CD14-positive monocyte (primary cell): ENCODE results near the gene TFAP2E. TPM values are rescaled to one million over a fixed set of nuclear protein-coding genes. Genes with fewer than 3 reads are reported as not detected.

Experiments used
- DNase-seq, 3 donors: peaks; one replicate each; pipeline ENCODE4 v3.0.0-alpha.2; 2011 to 2022
- H2AFZ ChIP-seq: 2 replicates; pipeline ENCODE4 v1.6.0; 2012; ENCODE audit warnings: mild to moderate bottlenecking, low read depth, low read length, inconsistent platforms; ENCODE audit not compliant: insufficient read depth, poor library complexity, severe bottlenecking
- H3K27ac ChIP-seq, 2 donors: 1 replicate in 1 of 2; 2 replicates in 1 of 2; pipeline ENCODE4 v1.5.1; 2012 to 2013; ENCODE audit warnings: low read length in 2 of 2, control low read depth in 1 of 2, inconsistent platforms in 1 of 2, low read depth in 1 of 2, mild to moderate bottlenecking in 1 of 2
- H3K27me3 ChIP-seq, 2 donors: one replicate each; pipeline versions ENCODE4 v1.6.0 to v1.6.1; 2011 to 2013; ENCODE audit warnings: low read length in 2 of 2; ENCODE audit not compliant: control insufficient read depth in 2 of 2, insufficient read depth in 2 of 2
- H3K36me3 ChIP-seq, 2 donors: replicated peaks in 1 of 2; 1 replicate in 1 of 2; 2 replicates in 1 of 2; pipeline versions ENCODE4 v1.5.1 to v1.6.1; 2012 to 2013; ENCODE audit warnings: low read length in 2 of 2, control low read depth in 1 of 2, inconsistent platforms in 1 of 2, mild to moderate bottlenecking in 1 of 2; ENCODE audit not compliant: insufficient read depth in 2 of 2, control insufficient read depth in 1 of 2
- H3K4me1 ChIP-seq, 2 donors: 1 replicate in 1 of 2; 2 replicates in 1 of 2; pipeline versions ENCODE4 v1.5.1 to v1.6.1; 2012 to 2013; ENCODE audit warnings: low read length in 2 of 2, control low read depth in 1 of 2, inconsistent platforms in 1 of 2, mild to moderate bottlenecking in 1 of 2, moderate library complexity in 1 of 2; ENCODE audit not compliant: insufficient read depth in 2 of 2, control insufficient read depth in 1 of 2
- H3K4me2 ChIP-seq: replicated peaks from 2 replicates; pipeline ENCODE3; 2012; ENCODE audit warnings: low read length, moderate library complexity, mild to moderate bottlenecking; ENCODE audit not compliant: poor library complexity, severe bottlenecking; ENCODE audit errors: extremely low read depth
- H3K4me3 ChIP-seq, 3 experiments: fragments of 200-600 bp in 1 of 3; sonication (generic) in 1 of 3; replicated peaks in 1 of 3; 1 replicate in 2 of 3; 2 replicates in 1 of 3; pipeline ENCODE4 v1.5.1; 2011 to 2013; ENCODE audit warnings: low read length in 3 of 3, mild to moderate bottlenecking in 3 of 3, control low read depth in 2 of 3, low read depth in 2 of 3, inconsistent platforms in 1 of 3, moderate library complexity in 1 of 3
- H3K79me2 ChIP-seq: 2 replicates; pipeline ENCODE4 v1.6.0; 2012; ENCODE audit warnings: mild to moderate bottlenecking, control low read depth, inconsistent platforms, low read length, moderate library complexity; ENCODE audit not compliant: insufficient read depth
- H3K9ac ChIP-seq: 2 replicates; pipeline ENCODE4 v1.6.0; 2017; ENCODE audit warnings: low read length, mild to moderate bottlenecking; ENCODE audit not compliant: insufficient read depth, poor library complexity, severe bottlenecking
- H3K9me3 ChIP-seq, 2 donors: replicated peaks in 1 of 2; 1 replicate in 1 of 2; 2 replicates in 1 of 2; pipeline versions ENCODE4 v1.5.1 to v1.6.1; 2012 to 2013; ENCODE audit warnings: low read length in 2 of 2, control low read depth in 1 of 2; ENCODE audit not compliant: control insufficient read depth in 1 of 2, insufficient read depth in 1 of 2
- H4K20me1 ChIP-seq: 2 replicates; pipeline ENCODE4 v1.6.0; 2012; ENCODE audit warnings: mild to moderate bottlenecking, low read length, control low read depth, moderate library complexity; ENCODE audit not compliant: insufficient read depth
- H3K27ac Mint-ChIP-seq, 7 donors: one replicate each; pipeline ENCODE4 v1.8.0; 2020; ENCODE audit warnings: mild to moderate bottlenecking in 7 of 7, mixed read lengths in 7 of 7, moderate library complexity in 6 of 7, inconsistent platforms in 2 of 7
- H3K27me3 Mint-ChIP-seq, 3 donors: one replicate each; pipeline ENCODE4 v1.8.0; 2021 to 2022; ENCODE audit warnings: low read depth in 3 of 3, mild to moderate bottlenecking in 3 of 3, mixed read lengths in 3 of 3, moderate library complexity in 3 of 3, inconsistent platforms in 1 of 3
- H3K36me3 Mint-ChIP-seq, 2 donors: one replicate each; pipeline ENCODE4 v1.8.0; 2020; ENCODE audit warnings: mixed read lengths in 2 of 2, inconsistent platforms in 1 of 2, mild to moderate bottlenecking in 1 of 2
- H3K4me1 Mint-ChIP-seq: one replicate; pipeline ENCODE4 v1.8.0; 2020; ENCODE audit warnings: mild to moderate bottlenecking, mixed read lengths
- H3K4me3 Mint-ChIP-seq, 2 donors: one replicate each; pipeline ENCODE4 v1.8.0; 2020; ENCODE audit warnings: mild to moderate bottlenecking in 2 of 2, mixed read lengths in 2 of 2, moderate library complexity in 1 of 2
- H3K9me3 Mint-ChIP-seq, 7 donors: one replicate each; pipeline ENCODE4 v1.8.0; 2020 to 2022; ENCODE audit warnings: mixed read lengths in 7 of 7, mild to moderate bottlenecking in 6 of 7, moderate library complexity in 6 of 7, inconsistent platforms in 2 of 7
- CTCF ChIP-seq: fragments of 200-600 bp; IDR thresholded peaks from one replicate; pipeline ENCODE4 v1.8.0; 2022; ENCODE audit warnings: antibody characterized with exemption, mild to moderate bottlenecking
- WGBS: methylation state at CpG from one replicate; pipeline ENCODE4 v1.1.5; 2013; ENCODE audit warnings: missing lambda C conversion rate; ENCODE audit not compliant: insufficient coverage; 5-methylcytosine and 5-hydroxymethylcytosine counted together
- intact Hi-C, 2 donors: fragments of 100-400 bp; cut with micrococcal nuclease; formaldehyde crosslinking; loops; one replicate each; pipeline versions ENCODE4 v1.15.0 to v1.15.1; 2023
- polyA plus RNA-seq, 3 donors: library from polyadenylated mRNA; depleted of rRNA in 1 of 3; unstranded in 2 of 3; stranded (reverse) in 1 of 3; fragments of 300-500 nt in 2 of 3; fragments of >200 nt in 1 of 3; fragmentation: Illumina TruSeq in 2 of 3; gene quantifications; 1 replicate in 2 of 3; 2 replicates in 1 of 3; pipeline ENCODE4 v1.2.3, GENCODE V29; 2012 to 2021

TFAP2E gene
- polyA plus RNA-seq, 3 donors, result 0.77 to 4.5 (median 1.5) TPM

GRCh38 chr1:35564884-35565741, 8.0 kb upstream of the TFAP2E start:
- H3K4me1 ChIP-seq, result no peaks in the 10 kb centered on the region
- H3K4me3 Mint-ChIP-seq, result no peak overlapping the region

GRCh38 chr1:35565742-35566133, 7.4 kb upstream of the TFAP2E start:
- H3K4me2 ChIP-seq, result no peak overlapping the region
- Mint-ChIP-seq H3K27me3 (no peaks in the 10 kb centered on the region), H3K27ac (no peak overlapping the region), H3K4me1 (peaks cover 23% of the 10 kb centered on the region), H3K36me3 (peaks cover 56 to 59% of the 10 kb centered on the region in 2 donors), H3K9me3 (no peaks in the 10 kb centered on the region), H3K4me3 (no peak overlapping the region)
- no peak overlapping the region for H3K27ac ChIP-seq
- TF ChIP-seq CTCF, result no peak
- H3K4me3 ChIP-seq, result no peak overlapping the region
- H3K4me1 ChIP-seq, result no peaks in the 10 kb centered on the region
- no peaks in the 10 kb centered on the region for H3K27me3 ChIP-seq
- 94% methylated on average over 11 of the region's 11 CpGs for WGBS
- no peaks in the 10 kb centered on the region for H4K20me1 ChIP-seq
- H3K36me3 ChIP-seq, result peaks cover 30 to 60% of the 10 kb centered on the region in 2 donors
- no peak overlapping the region for H2AFZ ChIP-seq
- DNase-seq, result no peak
- no peak overlapping the region for H3K9ac ChIP-seq
- H3K9me3 ChIP-seq, result no peaks in the 10 kb centered on the region
- intact Hi-C loops, result loop anchor here in 1 of 2 donors (5.0 kb wide), 1 partner anchor 157 kb away; no protein-coding TSS in a partner anchor
- no peaks in the 10 kb centered on the region for H3K79me2 ChIP-seq

More at GRCh38 chr1:35564884-35565741, 8.0 kb upstream of the TFAP2E start:
- Histone ChIP-seq H3K9ac (no peak overlapping the region), H3K4me2 (no peak overlapping the region), H4K20me1 (no peaks in the 10 kb centered on the region), H3K27ac (no peak overlapping the region), H3K79me2 (no peaks in the 10 kb centered on the region), H3K27me3 (no peaks in the 10 kb centered on the region), H3K36me3 (peaks cover 33 to 66% of the 10 kb centered on the region in 2 donors), H3K4me3 (no peak overlapping the region), H2AFZ (no peak overlapping the region), H3K9me3 (no peaks in the 10 kb centered on the region)
- TF ChIP-seq CTCF, result peak; percentile 62
- no peak for DNase-seq
- H3K36me3 Mint-ChIP-seq, result peaks cover 53 to 61% of the 10 kb centered on the region in 2 donors
- H3K4me1 Mint-ChIP-seq, result peaks cover 26% of the 10 kb centered on the region
- H3K9me3 Mint-ChIP-seq, result no peaks in the 10 kb centered on the region
- no peaks in the 10 kb centered on the region for H3K27me3 Mint-ChIP-seq
- WGBS, result 93% methylated on average over 20 of the region's 28 CpGs
- H3K27ac Mint-ChIP-seq, result peak overlapping the region in 2 of 7 donors; percentile 43 to 59
- intact Hi-C loops, result loop anchor here in 1 of 2 donors (5.0 kb wide), 2 partner anchors 157 to 207 kb away; no protein-coding TSS in a partner anchor
